ENCODE data around the gene BBIP1. TPM values are rescaled to one million over a fixed set of nuclear protein-coding genes. Genes with fewer than 3 reads are reported as not detected.
"Not testable (repeated sequence)": the region's sequence is repeated elsewhere in the genome, so short reads cannot be mapped to it uniquely, and the experiment has no call there.

The BBIP1 gene
- total RNA-seq, 2 donors from 2014 or later: 18.2 to 23.1 TPM

GRCh38 chr10:110867807-110868465 is 51.0 kb downstream of the BBIP1 start:
- no peak for DNase-seq (ENCODE audit: low spot score)
- Histone ChIP-seq H3K36me3 (no peaks in the 10 kb centered on the region), H3K4me3 (no peak overlapping the region), H3K27ac (no peak overlapping the region), H3K27me3 (no peaks in the 10 kb centered on the region), H3K9me3 (no peaks in the 10 kb centered on the region), H3K4me1 (peaks cover 0 to 32% of the 10 kb centered on the region in 2 donors)
- no peak for TF ChIP-seq CTCF (IDR thresholded peaks at IDR 0.05)

GRCh38 chr10:110867011-110867806 is 51.8 kb downstream of the BBIP1 start:
- H3K27me3 ChIP-seq; H3K9me3 ChIP-seq; DNase-seq (ENCODE audit: low spot score); H3K36me3 ChIP-seq; H3K27ac ChIP-seq; H3K4me3 ChIP-seq: not testable (repeated sequence)
- peaks cover 0 to 32% of the 10 kb centered on the region in 2 donors for H3K4me1 ChIP-seq

GRCh38 chr10:110865809-110866482 is 53.0 kb downstream of the BBIP1 start:
- no peak for DNase-seq (ENCODE audit: low spot score)
- Histone ChIP-seq H3K36me3 (no peaks in the 10 kb centered on the region), H3K9me3 (no peaks in the 10 kb centered on the region), H3K27me3 (no peaks in the 10 kb centered on the region), H3K4me3 (no peak overlapping the region), H3K4me1 (peaks cover 0 to 29% of the 10 kb centered on the region in 2 donors), H3K27ac (peak overlapping the region; percentile 62 to 66)
- TF ChIP-seq CTCF (IDR thresholded peaks at IDR 0.05): no peak

- TF ChIP-seq CTCF (IDR thresholded peaks at IDR 0.05): no peak
- H3K4me3 ChIP-seq: no peak overlapping the region
- DNase-seq (ENCODE audit: low spot score): peak; percentile 57
- H3K9me3 ChIP-seq: no peaks in the 10 kb centered on the region
- H3K27ac ChIP-seq: peak overlapping the region; percentile 62 to 66
- H3K4me1 ChIP-seq: peaks cover 0 to 29% of the 10 kb centered on the region in 2 donors
- no peaks in the 10 kb centered on the region for H3K36me3 ChIP-seq
- H3K27me3 ChIP-seq: no peaks in the 10 kb centered on the region
Measured at GRCh38 chr10:110865186-110865808, 53.7 kb downstream of the BBIP1 start.

- H3K27me3 ChIP-seq: no peaks in the 10 kb centered on the region
- DNase-seq (ENCODE audit: low spot score): peak; percentile 56
- H3K4me3 ChIP-seq: no peak overlapping the region
- peaks cover 0 to 35% of the 10 kb centered on the region in 2 donors for H3K4me1 ChIP-seq
- H3K9me3 ChIP-seq: no peaks in the 10 kb centered on the region
- no peak for TF ChIP-seq CTCF (IDR thresholded peaks at IDR 0.05)
- peak overlapping the region; percentile 62 to 66 for H3K27ac ChIP-seq
- H3K36me3 ChIP-seq: no peaks in the 10 kb centered on the region
Measured at GRCh38 chr10:110864662-110865140, 54.3 kb downstream of the BBIP1 start.

Data from right atrium auricular region (tissue), 2 donors.